Endothelial cell of umbilical vein (primary cell): Measurements from ENCODE around the gene SAMD4B. TPM values are rescaled to one million over a fixed set of nuclear protein-coding genes. Genes with fewer than 3 reads are reported as not detected.

Source experiments
- BruUV-seq: library from RNA; stranded (reverse); fragments of 400-500 nt; replicated peaks from 2 replicates; lab custom pipeline; 2021; lab: Mats Ljungman, UMichigan
- CTCF ChIA-PET: fragments of 300-600, 350-600 bp; sonication (Branson Sonifier 250); formaldehyde crosslinking; loops from one replicate; lab custom pipeline; 2021; ENCODE audit warnings: antibody characterized with exemption, inconsistent platforms; lab: Charles Lee
- POLR2A ChIA-PET: fragments of 300-600, 350-600 bp; sonication (Branson Sonifier 250); formaldehyde crosslinking; loops from one replicate; lab custom pipeline; 2021; ENCODE audit warnings: antibody characterized with exemption, inconsistent platforms; lab: Charles Lee
- DNase-seq: peaks from one replicate; pipeline ENCODE4 v3.0.0-alpha.2; 2011; ENCODE audit warnings: low read depth, low spot score
- FAIRE-seq: peaks from 2 replicates; lab custom pipeline; 2011; peaks lifted over from hg19 to GRCh38; lab: Jason Lieb, UNC
- H2AFZ ChIP-seq: 2 replicates; pipeline ENCODE4 v1.6.0; 2012; ENCODE audit warnings: low read depth, low read length, control low read depth, inconsistent platforms
- H3K27ac ChIP-seq: 2 replicates; pipeline ENCODE4 v1.5.1; 2011; ENCODE audit warnings: low read depth, mild to moderate bottlenecking, control low read depth, low read length, moderate library complexity; ENCODE audit not compliant: insufficient read depth
- H3K27me3 ChIP-seq, 2 experiments: 2 replicates each; pipeline versions ENCODE4 v1.6.0 to v1.6.1; 2011; ENCODE audit warnings: low read length in 2 of 2, mixed read lengths in 1 of 2; ENCODE audit not compliant: control insufficient read depth in 2 of 2, insufficient read depth in 2 of 2
- H3K36me3 ChIP-seq, 2 experiments: 2 replicates in 1 of 2; 3 replicates in 1 of 2; pipeline ENCODE4 v1.5.1; 2011; ENCODE audit warnings: low read length in 2 of 2, mild to moderate bottlenecking in 1 of 2, moderate library complexity in 1 of 2; ENCODE audit not compliant: control insufficient read depth in 2 of 2, insufficient read depth in 2 of 2; ENCODE audit errors: extremely low read depth in 1 of 2
- H3K4me1 ChIP-seq: 3 replicates; pipeline ENCODE4 v1.5.1; 2011; ENCODE audit warnings: mild to moderate bottlenecking, low read length; ENCODE audit not compliant: control insufficient read depth, insufficient read depth; ENCODE audit errors: extremely low read depth
- H3K4me2 ChIP-seq: 2 replicates; pipeline ENCODE4 v1.6.1; 2011; ENCODE audit warnings: low read length, control low read depth, mixed read lengths; ENCODE audit not compliant: insufficient read depth
- H3K4me3 ChIP-seq, 3 experiments: fragments of 200-600 bp in 1 of 3; sonication (generic), shearing (Covaris generic) in 1 of 3; replicated peaks in 1 of 3; 2 replicates each; pipeline ENCODE4 v1.5.1; 2011 to 2016; ENCODE audit warnings: control low read depth in 3 of 3, low read length in 3 of 3, mild to moderate bottlenecking in 2 of 3, inconsistent platforms in 1 of 3, low read depth in 1 of 3, moderate library complexity in 1 of 3; ENCODE audit not compliant: insufficient read depth in 1 of 3
- H3K79me2 ChIP-seq: 2 replicates; pipeline ENCODE4 v1.6.0; 2012; ENCODE audit warnings: low read length, inconsistent platforms; ENCODE audit not compliant: control insufficient read depth, insufficient read depth
- H3K9ac ChIP-seq: replicated peaks from 2 replicates; pipeline ENCODE3; 2011; ENCODE audit warnings: low read length, control low read depth; ENCODE audit not compliant: insufficient read depth; ENCODE audit errors: extremely low read depth
- H3K9me1 ChIP-seq: replicated peaks from 3 replicates; pipeline ENCODE4 v1.6.0; 2011; ENCODE audit warnings: mild to moderate bottlenecking, low read length; ENCODE audit not compliant: control insufficient read depth, insufficient read depth; ENCODE audit errors: extremely low read depth
- H3K9me3 ChIP-seq: replicated peaks from 2 replicates; pipeline ENCODE4 v1.5.1; 2012; ENCODE audit warnings: low read length, inconsistent platforms; ENCODE audit not compliant: control insufficient read depth, insufficient read depth
- H4K20me1 ChIP-seq: replicated peaks from 2 replicates; pipeline ENCODE3; 2011; ENCODE audit warnings: mild to moderate bottlenecking, low read length; ENCODE audit not compliant: control insufficient read depth, insufficient read depth; ENCODE audit errors: extremely low read depth
- CTCF ChIP-seq, 2 donors: IDR thresholded peaks; 1 replicate in 1 of 2; 2 replicates in 1 of 2; pipeline ENCODE4 v1.5.1; 2011; ENCODE audit warnings: low read length in 2 of 2, mild to moderate bottlenecking in 2 of 2, moderate library complexity in 2 of 2, control low read depth in 1 of 2, inconsistent platforms in 1 of 2, low read depth in 1 of 2; ENCODE audit not compliant: insufficient read depth in 1 of 2; ENCODE audit errors: extremely low read depth in 1 of 2
- EZH2 ChIP-seq: IDR thresholded peaks from 2 replicates; pipeline ENCODE4 v1.6.1; 2012; ENCODE audit warnings: borderline replicate concordance, low read depth, mild to moderate bottlenecking, moderate library complexity, low read length, inconsistent platforms; ENCODE audit not compliant: severe bottlenecking
- FOS ChIP-seq: IDR thresholded peaks from 2 replicates; pipeline ENCODE4 v1.6.1; 2011; ENCODE audit warnings: mild to moderate bottlenecking, low read length, moderate library complexity, borderline replicate concordance; ENCODE audit not compliant: insufficient read depth
- GATA2 ChIP-seq: IDR thresholded peaks from 2 replicates; pipeline ENCODE4 v1.7.0; 2011; ENCODE audit warnings: low read depth, mild to moderate bottlenecking, moderate library complexity, mixed read lengths, low read length; ENCODE audit not compliant: insufficient read length, insufficient read depth
- JUN ChIP-seq: IDR thresholded peaks from 2 replicates; pipeline ENCODE4 v1.6.1; 2011; ENCODE audit warnings: borderline replicate concordance, low read depth; ENCODE audit not compliant: insufficient read length, insufficient read depth
- MYC ChIP-seq: IDR thresholded peaks from one replicate; pipeline ENCODE4 v1.6.1; 2011; ENCODE audit warnings: mild to moderate bottlenecking, low read depth, low read length
- POLR2A ChIP-seq: IDR thresholded peaks from 2 replicates; pipeline ENCODE4 v1.6.1; 2012; ENCODE audit warnings: low read depth, mild to moderate bottlenecking, control low read depth, low read length
- POLR2AphosphoS5 ChIP-seq: IDR thresholded peaks from 2 replicates; pipeline ENCODE4 v1.6.1; 2012; ENCODE audit warnings: low read depth, mild to moderate bottlenecking, control low read depth, low read length, moderate library complexity; ENCODE audit not compliant: insufficient read depth
- dilution Hi-C: fragments of 300-500 bp; cut with MboI; formaldehyde crosslinking; loops from one replicate; pipeline ENCODE4 v1.15.0; 2019; ENCODE audit warnings: low sequenced_read_pairs; ENCODE audit not compliant: extremely low pct_ligation_motif_present
- intact Hi-C: fragments of 100-400 bp; cut with micrococcal nuclease; formaldehyde crosslinking; loops from one replicate; pipeline ENCODE4 v1.10.0; 2022
- polyA plus RNA-seq, 4 experiments: library from polyadenylated mRNA; depleted of rRNA in 3 of 4; stranded (reverse) in 3 of 4; unstranded in 1 of 4; fragments of >200 nt; gene quantifications; 2 replicates each; pipeline versions ENCODE4 v1.2.1 to v1.2.3, GENCODE V29; 2011 to 2012; ENCODE audit warnings: missing spikeins in 1 of 4
- total RNA-seq: library from RNA; stranded (reverse); gene quantifications from 2 replicates; pipeline ENCODE4 v1.2.3, GENCODE V29; 2021
- TF ChIP-seq, protein P1 (sequence below): IDR thresholded peaks from 2 replicates; pipeline ENCODE4 v1.6.1; 2011; ENCODE audit not compliant: insufficient read depth, insufficient read length

The SAMD4B gene
- total and polyA plus RNA-seq, 2 donors (not counting 3 experiments of a cell fraction or from before 2014, with no cell fraction given), result 82.1 to 84.2 TPM

- intact Hi-C loops, result no loop called here
- no peaks in the 10 kb centered on the region for H3K9me3 ChIP-seq
- POLR2A ChIA-PET, result no interaction called here
These were observed 17.9 kb upstream of the SAMD4B start for GRCh38 chr19:39324242-39324842.

More at GRCh38 chr19:39324242-39324842, 17.9 kb upstream of the SAMD4B start:
- peaks cover 0 to under 1% of the 10 kb centered on the region in 2 experiments for H3K27me3 ChIP-seq
- H3K27ac ChIP-seq, result no peak overlapping the region
- no peaks in the 10 kb centered on the region for H3K9me1 ChIP-seq
- H3K9ac ChIP-seq, result no peak overlapping the region
- H3K4me2 ChIP-seq, result no peak overlapping the region
- no TSS peak for BruUV-seq
- CTCF ChIA-PET, result interaction anchor here (2.5 kb wide), 1 partner anchor 202 kb away, joined by 14 read pairs; no protein-coding TSS in a partner anchor
- DNase-seq (no peak), FAIRE-seq (no peak)
- peaks cover 5% of the 10 kb centered on the region for H3K4me1 ChIP-seq
- H2AFZ ChIP-seq, result no peak overlapping the region
- TF ChIP-seq FOS (no peak), CTCF (IDR thresholded peaks at IDR 0.05; ENCODE audit: extremely low read depth in 1 of 2, insufficient read depth in 1 of 2, low read depth in 1 of 2, low read length in 2 of 2) (no peak), POLR2A (no peak), MYC (no peak), EZH2 (no peak), JUN (no peak), POLR2AphosphoS5 (no peak), GATA2 (no peak)
- TF ChIP-seq, protein P1, sequence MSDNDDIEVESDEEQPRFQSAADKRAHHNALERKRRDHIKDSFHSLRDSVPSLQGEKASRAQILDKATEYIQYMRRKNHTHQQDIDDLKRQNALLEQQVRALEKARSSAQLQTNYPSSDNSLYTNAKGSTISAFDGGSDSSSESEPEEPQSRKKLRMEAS, result no peak
- no peaks in the 10 kb centered on the region for H3K79me2 ChIP-seq
- no peaks in the 10 kb centered on the region for H3K36me3 ChIP-seq
- H3K4me3 ChIP-seq, result no peak overlapping the region
- no peaks in the 10 kb centered on the region for H4K20me1 ChIP-seq
- dilution Hi-C loops, result no loop called here
